GM21367 (cell line): ENCODE data around the gene PIGC.

Source experiments
- ATAC-seq: cut with Tn5 transposase; IDR thresholded peaks from one replicate; pipeline ENCODE4 v1.9.1; 2021; ENCODE audit not compliant: unreplicated experiment

The PIGC gene

GRCh38 chr1:172443666-172444453 lies at the start of gene PIGC:
TSS of gene PIGC (minus strand) at chr1:172444069. CDS start at chr1:172442622, 1,447 bp downstream.
- ATAC-seq, result peak; percentile 98

- no peak for ATAC-seq
Measured at GRCh38 chr1:172492421-172492820, 48.6 kb upstream of the PIGC start.

- no peak for ATAC-seq
Measured at GRCh38 chr1:172489847-172490246, 46.0 kb upstream of the PIGC start.

GRCh38 chr1:172488393-172488792 lies 44.5 kb upstream of the PIGC start:
- ATAC-seq, result no peak

- no peak for ATAC-seq
Measured at GRCh38 chr1:172487550-172487949, 43.7 kb upstream of the PIGC start.

- ATAC-seq, result no peak
Measured at GRCh38 chr1:172486805-172487454, 43.1 kb upstream of the PIGC start.

GRCh38 chr1:172485626-172486025 lies 41.8 kb upstream of the PIGC start:
- ATAC-seq, result no peak

DNA sequence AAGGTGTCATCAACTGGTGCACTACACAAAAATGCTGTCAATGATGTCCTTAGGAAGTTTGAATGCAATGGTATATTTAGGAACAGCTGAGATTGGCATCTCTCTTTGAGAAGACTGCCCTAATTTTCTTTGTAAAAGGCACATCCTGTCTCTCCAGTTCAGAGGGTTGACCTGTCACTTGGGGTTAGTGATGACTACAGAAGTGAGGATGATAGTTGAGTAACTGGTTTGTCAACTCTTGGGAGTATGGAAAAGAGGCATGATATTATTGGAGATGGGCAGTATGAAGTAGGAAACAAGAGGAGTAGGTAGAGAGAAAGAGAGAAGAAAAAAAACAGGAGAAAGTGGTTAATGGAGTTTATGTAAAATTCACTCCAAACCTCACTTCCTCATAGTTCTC lies 40.4 kb upstream of the PIGC start:
- ATAC-seq, result no peak

- no peak for ATAC-seq
Measured at GRCh38 chr1:172483448-172483847, 39.6 kb upstream of the PIGC start.

DNA sequence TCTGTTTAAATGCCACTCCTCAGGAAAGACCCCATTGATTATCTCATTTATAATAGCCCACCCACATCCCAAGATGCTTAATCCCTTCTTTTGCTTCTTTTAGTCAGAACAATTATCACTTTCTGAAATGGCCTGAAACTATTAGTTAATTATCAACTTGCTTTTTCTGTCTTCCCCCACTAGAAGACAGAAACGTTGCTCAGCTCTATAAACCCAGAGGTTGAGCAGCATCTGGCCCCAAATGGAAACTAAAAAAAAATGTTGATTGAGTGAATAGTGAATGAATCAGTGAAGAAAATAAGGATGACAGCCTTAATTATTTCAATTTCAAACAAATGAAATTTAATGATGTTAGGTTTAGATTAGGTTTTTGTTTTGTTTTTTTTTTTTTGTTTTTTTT lies 38.2 kb upstream of the PIGC start:
- no peak for ATAC-seq

- no peak for ATAC-seq
Measured at GRCh38 chr1:172480431-172480830, 36.6 kb upstream of the PIGC start.

- ATAC-seq, result no peak
Measured at GRCh38 chr1:172478485-172478884, 34.6 kb upstream of the PIGC start.

GRCh38 chr1:172477741-172478140 lies 33.9 kb upstream of the PIGC start:
- ATAC-seq, result no peak

- ATAC-seq, result no peak
Measured at GRCh38 chr1:172477216-172477615, 33.3 kb upstream of the PIGC start.

DNA sequence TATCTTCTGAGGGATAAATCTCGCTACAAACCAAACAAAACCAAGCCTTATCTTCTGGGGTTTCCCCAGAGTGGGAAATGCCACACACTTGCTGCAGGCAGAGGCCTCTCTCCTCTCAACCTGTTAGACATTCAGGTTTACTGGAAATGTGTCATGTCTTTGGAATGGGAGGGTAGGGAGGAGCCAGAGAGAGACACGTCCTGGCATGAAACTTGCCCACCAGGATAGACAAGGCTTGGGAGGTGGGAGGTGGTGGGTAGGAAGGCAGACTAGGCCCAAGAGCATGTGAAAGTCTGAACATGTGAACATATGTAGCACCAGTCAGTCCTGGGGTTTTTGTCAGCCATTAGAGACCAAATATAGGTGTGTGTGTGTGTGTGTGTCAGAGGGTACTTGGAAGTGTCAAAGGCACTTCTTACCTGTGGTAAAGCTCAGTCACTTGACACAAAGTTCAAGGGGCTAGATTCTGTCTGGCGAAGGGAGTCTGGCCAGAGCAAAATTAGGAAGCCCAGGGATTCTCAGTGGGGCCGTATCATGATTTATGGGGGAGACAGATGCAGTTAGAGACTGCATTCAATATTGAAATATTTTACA lies 32.4 kb upstream of the PIGC start:
- no peak for ATAC-seq

GRCh38 chr1:172473842-172474241 lies 30.0 kb upstream of the PIGC start:
- ATAC-seq, result no peak

- ATAC-seq, result no peak
Measured at GRCh38 chr1:172473302-172473701, 29.4 kb upstream of the PIGC start.

GRCh38 chr1:172472495-172472894 lies 28.6 kb upstream of the PIGC start:
- ATAC-seq, result no peak

GRCh38 chr1:172471666-172472065 lies 27.8 kb upstream of the PIGC start:
- ATAC-seq, result no peak

DNA sequence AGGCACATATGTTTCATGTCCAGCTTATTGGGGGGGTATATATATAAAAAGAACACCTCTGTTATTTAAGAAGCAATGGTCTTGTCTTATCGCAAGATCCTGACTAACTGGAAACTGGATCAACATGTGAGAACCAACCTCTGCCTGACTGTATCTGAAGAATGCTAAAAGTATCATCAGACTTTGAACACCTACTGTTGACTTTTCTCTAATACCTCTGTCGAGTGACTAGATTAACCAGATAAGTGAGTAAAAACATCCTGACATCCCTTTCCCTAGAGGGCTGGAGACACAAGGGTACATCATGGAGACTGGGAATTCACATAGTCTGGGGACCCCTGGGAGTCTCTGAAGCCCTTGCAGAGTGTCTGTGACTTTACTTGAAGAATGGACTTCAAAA lies 26.3 kb upstream of the PIGC start:
- ATAC-seq, result no peak

GRCh38 chr1:172469717-172470116 lies 25.8 kb upstream of the PIGC start:
- no peak for ATAC-seq

- ATAC-seq, result no peak
Measured at GRCh38 chr1:172468296-172468695, 24.4 kb upstream of the PIGC start.
